T-helper 17 cell (primary cell): ENCODE results near the gene KBTBD2. TPM values are rescaled to one million over a fixed set of nuclear protein-coding genes. Genes with fewer than 3 reads are reported as not detected.
A peak's percentile ranks its signal among the peaks of the same experiment; 100 is the strongest.
"Not testable (repeated sequence)": the region's sequence is repeated elsewhere in the genome, so short reads cannot be mapped to it uniquely, and the experiment has no call there.

ENCODE experiments used
- ATAC-seq: fragments of 150-1000 bp; cut with Tn5 transposase; 2 replicates; pipeline ENCODE4 v1.10.0; 2021; ENCODE audit warnings: mild to moderate bottlenecking, moderate library complexity
- DNase-seq, 3 donors: peaks; one replicate each; pipeline versions ENCODE4 v3.0.0 to v3.0.0-alpha.2; 2020 to 2021
- H3K9me3 ChIP-seq: one replicate; pipeline ENCODE4 v1.7.0; 2013; ENCODE audit warnings: low read length, mild to moderate bottlenecking; ENCODE audit not compliant: control insufficient read depth, poor library complexity, severe bottlenecking
- H3K27ac Mint-ChIP-seq: one replicate; pipeline ENCODE4 v1.8.0; 2022; ENCODE audit warnings: mild to moderate bottlenecking, moderate library complexity, mixed read lengths
- H3K27me3 Mint-ChIP-seq: one replicate; pipeline ENCODE4 v1.8.0; 2022; ENCODE audit warnings: mixed read lengths
- H3K36me3 Mint-ChIP-seq: one replicate; pipeline ENCODE4 v1.8.0; 2022; ENCODE audit warnings: low read depth, mixed read lengths
- H3K4me1 Mint-ChIP-seq: one replicate; pipeline ENCODE4 v1.8.0; 2022; ENCODE audit warnings: mild to moderate bottlenecking, mixed read lengths
- H3K4me3 Mint-ChIP-seq: one replicate; pipeline ENCODE4 v1.8.0; 2022; ENCODE audit warnings: mild to moderate bottlenecking, moderate library complexity, mixed read lengths
- total RNA-seq, 4 donors: library from RNA in 2 of 4; stranded (reverse) in 2 of 4; gene quantifications; one replicate each; pipeline ENCODE4 v1.2.3 and lab custom pipeline; 2022 to 2026

The KBTBD2 gene
- total RNA-seq, 2 donors from 2014 or later = 118 to 129 TPM

- not testable (repeated sequence) for H3K36me3 Mint-ChIP-seq, H3K9me3 ChIP-seq, H3K4me3 Mint-ChIP-seq, ATAC-seq, H3K27me3 Mint-ChIP-seq, DNase-seq
- Mint-ChIP-seq H3K4me1 (peaks cover 14% of the 10 kb centered on the region), H3K27ac (peak overlapping the region; percentile 37)
Observed at GRCh38 chr7:32863872-32864271, 27.7 kb downstream of the KBTBD2 start.

DNA sequence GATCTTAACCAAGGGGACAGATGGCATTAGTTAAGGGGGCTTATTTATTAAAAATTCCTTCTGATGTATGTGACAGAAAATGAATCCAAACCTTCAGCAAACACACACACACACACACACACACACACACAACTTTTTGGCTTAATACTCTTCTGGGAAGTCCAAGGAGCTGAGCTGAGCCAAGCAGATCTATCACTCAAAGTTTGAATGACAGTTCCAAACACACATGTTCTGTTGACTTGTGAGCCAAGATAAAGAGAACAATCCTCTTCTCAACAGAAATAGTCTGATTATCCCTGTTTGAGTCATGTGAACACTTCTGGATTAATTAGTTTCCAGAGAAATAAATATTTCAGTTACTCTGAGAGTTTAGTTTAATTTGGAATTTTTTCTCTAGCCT, 31.5 kb downstream of the KBTBD2 start:
- ATAC-seq = no peak
- H3K9me3 ChIP-seq = no peaks in the 10 kb centered on the region
- no peak for DNase-seq
- Mint-ChIP-seq H3K27me3 (no peaks in the 10 kb centered on the region), H3K4me3 (no peak overlapping the region), H3K27ac (no peak overlapping the region), H3K4me1 (peaks cover 9% of the 10 kb centered on the region), H3K36me3 (peaks cover 3% of the 10 kb centered on the region)

DNA sequence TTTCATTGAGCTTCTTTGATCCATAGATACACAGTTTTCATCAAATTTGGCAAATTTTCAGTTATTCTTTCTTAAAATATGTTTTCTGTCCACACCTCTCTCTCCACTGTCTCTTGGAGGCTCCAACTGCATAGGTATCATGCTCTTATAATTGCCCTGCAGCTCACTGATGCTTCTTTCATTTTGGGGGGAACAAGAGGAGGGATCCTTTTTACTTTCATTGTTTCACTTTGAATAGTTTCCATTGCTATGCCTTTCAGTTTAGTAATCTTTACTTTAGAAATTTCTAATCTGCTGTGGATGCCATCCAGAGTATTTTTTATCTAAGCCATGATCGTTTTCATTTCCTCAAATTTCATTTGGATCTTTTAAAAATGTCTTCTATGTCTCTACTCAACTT, 32.9 kb downstream of the KBTBD2 start:
- no peaks in the 10 kb centered on the region for H3K9me3 ChIP-seq
- no peak for ATAC-seq
- DNase-seq = no peak
- Mint-ChIP-seq H3K27ac (peak overlapping the region; percentile 12), H3K36me3 (peaks cover 6% of the 10 kb centered on the region), H3K4me3 (no peak overlapping the region), H3K4me1 (peaks cover 6% of the 10 kb centered on the region), H3K27me3 (peaks cover 12% of the 10 kb centered on the region)

- not testable (repeated sequence) for H3K27ac Mint-ChIP-seq, DNase-seq, ATAC-seq, H3K4me3 Mint-ChIP-seq, H3K36me3 Mint-ChIP-seq, H3K4me1 Mint-ChIP-seq, H3K9me3 ChIP-seq
- peaks cover 20% of the 10 kb centered on the region for H3K27me3 Mint-ChIP-seq
Observed at GRCh38 chr7:32857063-32857462, 34.5 kb downstream of the KBTBD2 start.

GRCh38 chr7:32855837-32856775, 35.5 kb downstream of the KBTBD2 start:
- H3K4me3 Mint-ChIP-seq, H3K36me3 Mint-ChIP-seq, H3K27ac Mint-ChIP-seq, H3K4me1 Mint-ChIP-seq, DNase-seq, H3K9me3 ChIP-seq, ATAC-seq: not testable (repeated sequence)
- peaks cover 29% of the 10 kb centered on the region for H3K27me3 Mint-ChIP-seq

- not testable (repeated sequence) for H3K9me3 ChIP-seq, H3K36me3 Mint-ChIP-seq, DNase-seq, H3K4me1 Mint-ChIP-seq, H3K27ac Mint-ChIP-seq, ATAC-seq, H3K4me3 Mint-ChIP-seq
- peaks cover 50% of the 10 kb centered on the region for H3K27me3 Mint-ChIP-seq
Observed at GRCh38 chr7:32850654-32851053, 40.9 kb downstream of the KBTBD2 start.

GRCh38 chr7:32848655-32849054, 42.9 kb downstream of the KBTBD2 start:
- H3K9me3 ChIP-seq, H3K4me1 Mint-ChIP-seq, H3K36me3 Mint-ChIP-seq, ATAC-seq, H3K4me3 Mint-ChIP-seq, H3K27ac Mint-ChIP-seq, DNase-seq: not testable (repeated sequence)
- H3K27me3 Mint-ChIP-seq = peaks cover 38% of the 10 kb centered on the region

DNA sequence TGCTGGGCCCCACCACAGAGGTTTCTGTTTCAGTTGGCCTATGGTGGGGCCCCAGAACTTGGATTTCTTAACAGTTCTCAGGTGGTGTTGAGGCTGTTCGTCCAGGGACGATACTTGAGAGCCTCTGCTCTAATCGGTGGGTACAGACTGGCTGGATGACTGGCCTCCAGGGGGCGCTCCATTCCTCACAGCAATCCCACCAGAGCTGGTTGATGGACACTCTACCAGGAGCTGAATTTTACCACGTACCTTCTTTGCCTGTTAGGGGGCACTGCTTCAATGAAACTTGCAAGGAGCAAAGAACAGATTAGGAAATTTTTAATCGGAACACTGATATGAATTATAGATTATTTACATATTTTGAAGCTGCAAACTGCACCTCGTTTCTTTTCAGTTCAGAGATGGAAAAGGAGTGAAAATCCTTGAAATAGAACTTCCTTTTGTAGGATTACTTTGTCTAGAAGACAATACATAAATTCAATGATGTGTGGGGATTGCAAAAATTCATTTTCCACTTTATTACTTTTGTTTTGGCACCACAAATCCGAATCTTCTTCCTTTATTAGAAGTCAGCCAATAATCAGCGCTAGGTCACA, 44.8 kb downstream of the KBTBD2 start:
- Mint-ChIP-seq H3K27ac (no peak overlapping the region), H3K4me3 (peak overlapping the region; percentile 15), H3K4me1 (peaks cover 6% of the 10 kb centered on the region), H3K27me3 (peaks cover 32% of the 10 kb centered on the region), H3K36me3 (peaks cover 2% of the 10 kb centered on the region)
- H3K9me3 ChIP-seq = no peaks in the 10 kb centered on the region
- DNase-seq (peak; percentile 77 to 84 (median 82)), ATAC-seq (peak; percentile 100)

- DNase-seq, ATAC-seq, H3K4me3 Mint-ChIP-seq, H3K36me3 Mint-ChIP-seq, H3K27ac Mint-ChIP-seq, H3K4me1 Mint-ChIP-seq, H3K9me3 ChIP-seq: not testable (repeated sequence)
- peaks cover 24% of the 10 kb centered on the region for H3K27me3 Mint-ChIP-seq
Observed at GRCh38 chr7:32844748-32845147, 46.8 kb downstream of the KBTBD2 start.

DNA sequence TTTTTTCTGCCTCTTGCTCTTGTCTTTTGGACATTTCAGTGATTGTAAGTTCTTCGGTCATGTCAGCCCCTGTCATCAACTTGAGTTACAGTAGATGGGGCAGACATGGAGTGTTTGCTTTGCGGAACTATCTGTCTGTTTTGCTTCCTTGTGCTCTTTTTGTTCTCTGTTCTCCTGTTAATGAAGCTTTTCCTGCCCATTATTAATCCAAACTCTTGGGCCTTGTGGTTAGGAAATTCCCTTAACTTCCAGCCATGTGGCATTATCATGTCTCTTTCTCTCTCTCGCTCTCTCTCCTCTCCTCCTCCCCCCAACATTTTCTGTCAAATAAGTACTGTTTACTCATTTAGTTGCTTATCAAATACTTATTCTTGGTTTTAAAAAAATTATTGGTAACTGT, 47.8 kb downstream of the KBTBD2 start:
- not testable (repeated sequence) for H3K36me3 Mint-ChIP-seq, H3K4me3 Mint-ChIP-seq, ATAC-seq, H3K9me3 ChIP-seq, H3K4me1 Mint-ChIP-seq, DNase-seq, H3K27ac Mint-ChIP-seq
- H3K27me3 Mint-ChIP-seq = peaks cover 18% of the 10 kb centered on the region

GRCh38 chr7:32839846-32840245, 51.7 kb downstream of the KBTBD2 start:
- not testable (repeated sequence) for ATAC-seq, DNase-seq, H3K9me3 ChIP-seq, H3K36me3 Mint-ChIP-seq, H3K4me1 Mint-ChIP-seq, H3K4me3 Mint-ChIP-seq, H3K27ac Mint-ChIP-seq
- peaks cover 13% of the 10 kb centered on the region for H3K27me3 Mint-ChIP-seq

DNA sequence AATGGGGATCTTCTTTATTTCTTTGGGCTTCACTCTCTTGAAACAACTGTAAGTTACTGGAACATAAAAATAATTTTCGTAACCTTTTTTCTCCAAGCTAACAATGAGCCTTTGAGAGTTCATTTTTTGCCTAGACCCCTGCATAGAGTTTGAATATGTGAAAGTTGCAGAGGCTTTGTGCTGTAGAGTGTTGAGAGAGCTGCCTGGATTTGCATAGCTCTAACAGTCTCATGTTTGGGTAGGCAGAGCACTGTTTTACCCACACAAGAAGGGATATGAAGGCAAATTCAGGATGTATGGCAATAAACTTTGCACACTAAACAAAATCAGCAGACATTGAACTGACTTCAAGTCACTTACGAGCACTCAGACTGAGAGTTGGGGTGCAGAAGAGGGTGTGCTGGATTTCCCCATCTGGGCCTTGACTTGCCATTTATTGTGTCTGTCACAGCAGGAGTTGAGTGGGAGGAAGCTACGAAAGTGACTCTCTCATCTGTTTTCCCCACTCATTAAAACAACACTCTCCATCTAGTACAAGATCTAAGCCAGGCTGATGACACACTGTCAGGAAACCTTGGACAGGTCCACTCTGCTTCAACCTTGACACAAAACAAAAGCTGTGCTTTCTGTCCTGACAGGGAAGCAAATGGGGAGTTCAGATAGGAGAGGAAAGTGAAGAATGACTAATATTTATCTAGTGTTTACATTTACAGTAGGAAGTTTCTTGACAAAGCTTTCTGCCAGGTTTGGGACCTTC, 62.4 kb downstream of the KBTBD2 start:
- not testable (repeated sequence) for H3K27me3 Mint-ChIP-seq, ATAC-seq, H3K4me3 Mint-ChIP-seq, H3K36me3 Mint-ChIP-seq, DNase-seq, H3K9me3 ChIP-seq, H3K27ac Mint-ChIP-seq, H3K4me1 Mint-ChIP-seq
